HUES64 (cell line): ENCODE measurements around the gene NYAP1.

Experiments used
- H3K27ac ChIP-seq: 2 replicates; pipeline ENCODE4 v1.7.0; 2013; ENCODE audit warnings: low read depth, low read length, inconsistent platforms
- H3K27me3 ChIP-seq: 2 replicates; pipeline ENCODE4 v1.6.1; 2013; ENCODE audit warnings: mild to moderate bottlenecking, low read length; ENCODE audit not compliant: insufficient read depth
- H3K36me3 ChIP-seq: 2 replicates; pipeline ENCODE4 v1.6.1; 2013; ENCODE audit warnings: mild to moderate bottlenecking, low read length; ENCODE audit not compliant: insufficient read depth
- H3K4me1 ChIP-seq: 2 replicates; pipeline ENCODE4 v1.6.1; 2013; ENCODE audit warnings: mild to moderate bottlenecking, low read length, moderate library complexity; ENCODE audit not compliant: insufficient read depth
- H3K4me3 ChIP-seq: 2 replicates; pipeline ENCODE4 v1.5.1; 2013; ENCODE audit warnings: mild to moderate bottlenecking, low read length, moderate library complexity
- H3K9ac ChIP-seq: 2 replicates; pipeline ENCODE4 v1.6.1; 2013; ENCODE audit warnings: mild to moderate bottlenecking, low read depth, low read length
- H3K9me3 ChIP-seq: 2 replicates; pipeline ENCODE4 v1.6.1; 2013; ENCODE audit warnings: low read depth, low read length; ENCODE audit not compliant: insufficient read depth
- whole genome bisulfite sequencing: fragments of 150-250, 120-280 bp; methylation state at CpG from one replicate; pipeline ENCODE4 v1.1.7; 2013; ENCODE audit warnings: missing lambda C conversion rate; 5-methylcytosine and 5-hydroxymethylcytosine counted together

NYAP1 gene

GRCh38 chr7:100464791-100465190, 18.9 kb upstream of the NYAP1 start:
- no peaks in the 10 kb centered on the region for H3K36me3 ChIP-seq
- H3K4me1 ChIP-seq: no peaks in the 10 kb centered on the region; the same call in 1 of the 2 replicates
- 92% methylated on average over 2 of the region's 2 CpGs for WGBS
- no peak overlapping the region for H3K9ac ChIP-seq
- no peak overlapping the region for H3K27ac ChIP-seq
- no peaks in the 10 kb centered on the region for H3K27me3 ChIP-seq
- no peak overlapping the region for H3K4me3 ChIP-seq
- no peaks in the 10 kb centered on the region for H3K9me3 ChIP-seq

- H3K4me3 ChIP-seq: no peak overlapping the region
- no peak overlapping the region for H3K9ac ChIP-seq
- H3K27me3 ChIP-seq: no peaks in the 10 kb centered on the region
- H3K4me1 ChIP-seq: no peaks in the 10 kb centered on the region; the same call in 1 of the 2 replicates
- WGBS: 88% methylated on average over 8 of the region's 8 CpGs
- H3K36me3 ChIP-seq: no peaks in the 10 kb centered on the region
- H3K27ac ChIP-seq: no peak overlapping the region
- no peaks in the 10 kb centered on the region for H3K9me3 ChIP-seq
These were observed 18.4 kb upstream of the NYAP1 start for GRCh38 chr7:100465299-100465698.

- Histone ChIP-seq H3K36me3 (no peaks in the 10 kb centered on the region), H3K4me1 (no peaks in the 10 kb centered on the region; the same call in 1 of the 2 replicates), H3K27ac (no peak overlapping the region), H3K27me3 (no peaks in the 10 kb centered on the region), H3K4me3 (peak overlapping the region; percentile 23; the same call in 1 of the 2 replicates), H3K9ac (no peak overlapping the region), H3K9me3 (no peaks in the 10 kb centered on the region)
- WGBS: 20% methylated on average over 17 of the region's 17 CpGs
These were observed 17.9 kb upstream of the NYAP1 start for GRCh38 chr7:100465702-100466311.

- Histone ChIP-seq H3K4me1 (no peaks in the 10 kb centered on the region; the same call in 1 of the 2 replicates), H3K4me3 (no peak overlapping the region), H3K36me3 (no peaks in the 10 kb centered on the region), H3K9me3 (no peaks in the 10 kb centered on the region), H3K9ac (no peak overlapping the region), H3K27me3 (no peaks in the 10 kb centered on the region), H3K27ac (no peak overlapping the region; the same call in 1 of the 2 replicates)
- 93% methylated on average over 27 of the region's 32 CpGs for WGBS
These were observed 16.8 kb upstream of the NYAP1 start for GRCh38 chr7:100466653-100467605.

GRCh38 chr7:100467638-100468373, 15.9 kb upstream of the NYAP1 start:
- H3K9me3 ChIP-seq: no peaks in the 10 kb centered on the region
- H3K4me1 ChIP-seq: peaks cover 3% of the 10 kb centered on the region
- no peaks in the 10 kb centered on the region for H3K36me3 ChIP-seq
- H3K27me3 ChIP-seq: no peaks in the 10 kb centered on the region
- H3K9ac ChIP-seq: no peak overlapping the region
- H3K27ac ChIP-seq: no peak overlapping the region
- no peak overlapping the region for H3K4me3 ChIP-seq
- WGBS: 91% methylated on average over 22 of the region's 22 CpGs

GRCh38 chr7:100469227-100470044, 14.3 kb upstream of the NYAP1 start:
- Histone ChIP-seq H3K9me3 (no peaks in the 10 kb centered on the region), H3K4me1 (peaks cover 7% of the 10 kb centered on the region), H3K4me3 (no peak overlapping the region), H3K36me3 (no peaks in the 10 kb centered on the region), H3K27ac (no peak overlapping the region), H3K9ac (no peak overlapping the region), H3K27me3 (no peaks in the 10 kb centered on the region)
- 34% methylated on average over 13 of the region's 13 CpGs for WGBS

GRCh38 chr7:100471021-100471420, 12.7 kb upstream of the NYAP1 start:
- H3K27me3 ChIP-seq: no peaks in the 10 kb centered on the region
- H3K4me1 ChIP-seq: peaks cover 7% of the 10 kb centered on the region
- H3K9me3 ChIP-seq: no peaks in the 10 kb centered on the region
- no peaks in the 10 kb centered on the region for H3K36me3 ChIP-seq
- no peak overlapping the region for H3K4me3 ChIP-seq
- H3K27ac ChIP-seq: no peak overlapping the region
- WGBS: 84% methylated on average over 4 of the region's 4 CpGs
- no peak overlapping the region for H3K9ac ChIP-seq

GRCh38 chr7:100472121-100472851, 11.4 kb upstream of the NYAP1 start:
- Histone ChIP-seq H3K4me3 (no peak overlapping the region), H3K27ac (no peak overlapping the region), H3K9me3 (no peaks in the 10 kb centered on the region), H3K4me1 (peaks cover 7% of the 10 kb centered on the region), H3K9ac (no peak overlapping the region), H3K36me3 (no peaks in the 10 kb centered on the region), H3K27me3 (no peaks in the 10 kb centered on the region)
- WGBS: 61% methylated on average over 16 of the region's 16 CpGs

GRCh38 chr7:100472854-100473499, 10.8 kb upstream of the NYAP1 start:
- Histone ChIP-seq H3K27me3 (no peaks in the 10 kb centered on the region), H3K9me3 (no peaks in the 10 kb centered on the region), H3K36me3 (no peaks in the 10 kb centered on the region), H3K4me3 (no peak overlapping the region), H3K4me1 (peaks cover 7% of the 10 kb centered on the region), H3K9ac (no peak overlapping the region), H3K27ac (peak overlapping the region; percentile 35; the same call in 1 of the 2 replicates)
- 75% methylated on average over 14 of the region's 14 CpGs for WGBS
